ENCODE data around the gene VPS25. TPM values are rescaled to one million over a fixed set of nuclear protein-coding genes. Genes with fewer than 3 reads are reported as not detected.

VPS25 gene
- total and polyA plus RNA-seq, 9 of the 15 experiments (the other 6 are each of a cell fraction or from before 2014, with no cell fraction given): 123 to 352 (median 180) TPM

- Histone ChIP-seq H3K36me3 (ENCODE audit: control insufficient read depth, insufficient read depth, low read length) (peaks cover 71% of the 10 kb centered on the region), H3K9me1 (ENCODE audit: control insufficient read depth, insufficient read depth, low read length) (no peaks in the 10 kb centered on the region), H3K79me2 (ENCODE audit: control insufficient read depth, insufficient read depth, low read length) (peaks cover 39% of the 10 kb centered on the region), H3K27ac (ENCODE audit: extremely low read depth, low read depth, low read length) (peak overlapping the region; percentile 85), H3K4me3 (peak overlapping the region; percentile 53), H3K9ac (ENCODE audit: insufficient read depth in 1 of 2, low read depth in 2 of 2, low read length in 2 of 2) (peak overlapping the region; percentile 82 to 98), H2AFZ (ENCODE audit: low read depth, low read length) (peak overlapping the region; percentile 69; the same call in 1 of the 2 replicates), H3K9me3 (replicated peaks; ENCODE audit: control insufficient read depth, insufficient read depth, low read depth, low read length) (no peaks in the 10 kb centered on the region), H3K4me2 (ENCODE audit: insufficient read depth, low read length) (peak overlapping the region; percentile 76), H3K27me3 (ENCODE audit: control insufficient read depth in 2 of 2, insufficient read depth in 2 of 2, low read length in 2 of 2) (no peaks in the 10 kb centered on the region), H4K20me1 (replicated peaks; ENCODE audit: control insufficient read depth, insufficient read depth, low read length) (no peaks in the 10 kb centered on the region), H3K4me1 (replicated peaks in 1 of 2; ENCODE audit: control insufficient read depth in 2 of 2, insufficient read depth in 2 of 2, low read length in 2 of 2) (peaks cover 43 to 77% of the 10 kb centered on the region in 2 experiments; a peak in 4 of 5 replicates)
- CTCF ChIA-PET (ENCODE audit: low intra/inter-chr PET ratio): interaction anchor here (0.6 kb wide), 1 partner anchor 62 kb away, joined by 3 read pairs; no protein-coding TSS in a partner anchor
- ATAC-seq (peak; percentile 1; the same call in 1 of the 3 replicates), FAIRE-seq (peak; percentile 15), DNase-seq (ENCODE audit: extremely low read depth in 1 of 4, low spot score in 3 of 4) (peak in 1 of 4 experiments; percentile 29)
- no TSS peak for BruUV-seq (replicated peaks)
- intact Hi-C loops (cut with micrococcal nuclease): no loop called here
- in situ Hi-C loops (cut with MboI): no loop called here
- WGBS (ENCODE audit: insufficient coverage, low coverage, missing lambda C conversion rate): 2% methylated on average over 29 of the region's 39 CpGs
- POLR2A ChIA-PET: interaction anchor here (0.6 to 5.2 kb wide), 13 partner anchors 7 to 233 kb away, joined by 3 to 47 read pairs (median 4); partner anchors contain the start of genes CNTD1, COA3 and VPS25
- TF ChIP-seq, protein P1, sequence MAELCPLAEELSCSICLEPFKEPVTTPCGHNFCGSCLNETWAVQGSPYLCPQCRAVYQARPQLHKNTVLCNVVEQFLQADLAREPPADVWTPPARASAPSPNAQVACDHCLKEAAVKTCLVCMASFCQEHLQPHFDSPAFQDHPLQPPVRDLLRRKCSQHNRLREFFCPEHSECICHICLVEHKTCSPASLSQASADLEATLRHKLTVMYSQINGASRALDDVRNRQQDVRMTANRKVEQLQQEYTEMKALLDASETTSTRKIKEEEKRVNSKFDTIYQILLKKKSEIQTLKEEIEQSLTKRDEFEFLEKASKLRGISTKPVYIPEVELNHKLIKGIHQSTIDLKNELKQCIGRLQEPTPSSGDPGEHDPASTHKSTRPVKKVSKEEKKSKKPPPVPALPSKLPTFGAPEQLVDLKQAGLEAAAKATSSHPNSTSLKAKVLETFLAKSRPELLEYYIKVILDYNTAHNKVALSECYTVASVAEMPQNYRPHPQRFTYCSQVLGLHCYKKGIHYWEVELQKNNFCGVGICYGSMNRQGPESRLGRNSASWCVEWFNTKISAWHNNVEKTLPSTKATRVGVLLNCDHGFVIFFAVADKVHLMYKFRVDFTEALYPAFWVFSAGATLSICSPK (IDR thresholded peaks at IDR 0.05; ENCODE audit: borderline replicate concordance): no peak
- TF ChIP-seq KDM5B (IDR thresholded peaks at IDR 0.05; ENCODE audit: insufficient replicate concordance, low read depth, low read length) (peak; percentile 15), RBM22 (IDR thresholded peaks at IDR 0.05; ENCODE audit: low read depth, low read length, poor library complexity, severe bottlenecking) (peak; percentile 36), TFAP4 (CRISPR knock-in tag; IDR thresholded peaks at IDR 0.05; ENCODE audit: borderline replicate concordance) (0 out of 2 replicates have a peak, but pooled peaks have one; percentile 14), NCOA6 (IDR thresholded peaks at IDR 0.05) (0 out of 2 replicates have a peak, but pooled peaks have one; percentile 9), POLR2G (IDR thresholded peaks at IDR 0.05; ENCODE audit: low read depth, low read length) (peak; percentile 77), ZEB2 (IDR thresholded peaks at IDR 0.05) (no peak)
- TF ChIP-seq, protein P2, sequence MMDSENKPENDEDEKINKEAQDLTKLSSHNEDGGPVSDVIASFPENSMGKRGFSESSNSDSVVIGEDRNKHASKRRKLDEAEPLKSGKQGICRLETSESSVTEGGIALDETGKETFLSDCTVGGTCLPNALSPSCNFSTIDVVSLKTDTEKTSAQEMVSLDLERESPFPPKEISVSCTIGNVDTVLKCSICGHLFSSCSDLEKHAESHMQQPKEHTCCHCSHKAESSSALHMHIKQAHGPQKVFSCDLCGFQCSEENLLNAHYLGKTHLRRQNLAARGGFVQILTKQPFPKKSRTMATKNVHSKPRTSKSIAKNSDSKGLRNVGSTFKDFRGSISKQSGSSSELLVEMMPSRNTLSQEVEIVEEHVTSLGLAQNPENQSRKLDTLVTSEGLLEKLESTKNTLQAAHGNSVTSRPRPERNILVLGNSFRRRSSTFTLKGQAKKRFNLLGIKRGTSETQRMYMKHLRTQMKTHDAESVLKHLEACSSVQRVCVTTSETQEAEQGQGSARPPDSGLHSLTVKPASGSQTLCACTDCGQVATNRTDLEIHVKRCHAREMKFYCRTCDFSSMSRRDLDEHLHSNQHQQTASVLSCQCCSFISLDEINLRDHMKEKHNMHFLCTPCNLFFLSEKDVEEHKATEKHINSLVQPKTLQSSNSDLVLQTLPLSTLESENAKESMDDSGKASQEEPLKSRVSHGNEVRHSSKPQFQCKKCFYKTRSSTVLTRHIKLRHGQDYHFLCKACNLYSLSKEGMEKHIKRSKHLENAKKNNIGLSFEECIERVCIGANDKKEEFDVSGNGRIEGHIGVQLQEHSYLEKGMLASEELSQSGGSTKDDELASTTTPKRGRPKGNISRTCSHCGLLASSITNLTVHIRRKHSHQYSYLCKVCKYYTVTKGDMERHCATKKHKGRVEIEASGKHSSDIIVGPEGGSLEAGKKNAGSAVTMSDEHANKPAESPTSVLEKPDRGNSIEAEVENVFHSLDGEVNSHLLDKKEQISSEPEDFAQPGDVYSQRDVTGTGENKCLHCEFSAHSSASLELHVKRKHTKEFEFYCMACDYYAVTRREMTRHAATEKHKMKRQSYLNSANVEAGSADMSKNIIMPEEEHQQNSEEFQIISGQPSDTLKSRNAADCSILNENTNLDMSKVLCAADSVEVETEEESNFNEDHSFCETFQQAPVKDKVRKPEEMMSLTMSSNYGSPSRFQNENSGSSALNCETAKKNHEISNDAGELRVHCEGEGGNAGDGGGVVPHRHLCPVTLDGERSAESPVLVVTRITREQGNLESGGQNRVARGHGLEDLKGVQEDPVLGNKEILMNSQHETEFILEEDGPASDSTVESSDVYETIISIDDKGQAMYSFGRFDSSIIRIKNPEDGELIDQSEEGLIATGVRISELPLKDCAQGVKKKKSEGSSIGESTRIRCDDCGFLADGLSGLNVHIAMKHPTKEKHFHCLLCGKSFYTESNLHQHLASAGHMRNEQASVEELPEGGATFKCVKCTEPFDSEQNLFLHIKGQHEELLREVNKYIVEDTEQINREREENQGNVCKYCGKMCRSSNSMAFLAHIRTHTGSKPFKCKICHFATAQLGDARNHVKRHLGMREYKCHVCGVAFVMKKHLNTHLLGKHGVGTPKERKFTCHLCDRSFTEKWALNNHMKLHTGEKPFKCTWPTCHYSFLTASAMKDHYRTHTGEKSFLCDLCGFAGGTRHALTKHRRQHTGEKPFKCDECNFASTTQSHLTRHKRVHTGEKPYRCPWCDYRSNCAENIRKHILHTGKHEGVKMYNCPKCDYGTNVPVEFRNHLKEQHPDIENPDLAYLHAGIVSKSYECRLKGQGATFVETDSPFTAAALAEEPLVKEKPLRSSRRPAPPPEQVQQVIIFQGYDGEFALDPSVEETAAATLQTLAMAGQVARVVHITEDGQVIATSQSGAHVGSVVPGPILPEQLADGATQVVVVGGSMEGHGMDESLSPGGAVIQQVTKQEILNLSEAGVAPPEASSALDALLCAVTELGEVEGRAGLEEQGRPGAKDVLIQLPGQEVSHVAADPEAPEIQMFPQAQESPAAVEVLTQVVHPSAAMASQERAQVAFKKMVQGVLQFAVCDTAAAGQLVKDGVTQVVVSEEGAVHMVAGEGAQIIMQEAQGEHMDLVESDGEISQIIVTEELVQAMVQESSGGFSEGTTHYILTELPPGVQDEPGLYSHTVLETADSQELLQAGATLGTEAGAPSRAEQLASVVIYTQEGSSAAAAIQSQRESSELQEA (IDR thresholded peaks at IDR 0.05; ENCODE audit: low read depth): peak; percentile 64; the same call in 1 of the 2 replicates
Measured at GRCh38 chr17:42780851-42781638, 7.8 kb downstream of the VPS25 start.
